IMR-90 (cell line): ENCODE measurements around the gene MAML2. TPM values are rescaled to one million over a fixed set of nuclear protein-coding genes. Genes with fewer than 3 reads are reported as not detected.

ENCODE experiments used
- ATAC-seq: fragments of 200-7000 bp; cut with Tn5 transposase; 2 replicates; pipeline ENCODE4 v1.9.1; 2020; ENCODE audit warnings: low read depth, mild to moderate bottlenecking, moderate library complexity
- BruUV-seq: library from RNA; stranded (reverse); fragments of 400-500 nt; replicated peaks from 2 replicates; lab custom pipeline; 2021; lab: Mats Ljungman, UMichigan
- CTCF ChIA-PET: fragments of 300-600 bp; formaldehyde crosslinking; extraction: SDS; loops from one replicate; lab custom pipeline; 2021; ENCODE audit warnings: antibody characterized with exemption; lab: Yijun Ruan, JAX
- POLR2A ChIA-PET: fragments of 300-600 bp; sonication (Branson Sonifier 250); formaldehyde crosslinking; loops from one replicate; lab custom pipeline; 2022; ENCODE audit warnings: antibody characterized with exemption; ENCODE audit not compliant: unreplicated experiment; lab: Charles Lee
- DNase-seq: peaks from one replicate; pipeline ENCODE4 v3.0.0; 2013
- H2AFZ ChIP-seq: replicated peaks from 2 replicates; pipeline ENCODE3; 2013; ENCODE audit warnings: low read length, mild to moderate bottlenecking; ENCODE audit not compliant: poor library complexity
- H2AK5ac ChIP-seq: 2 replicates; pipeline ENCODE4 v1.6.1; 2013; ENCODE audit warnings: low read depth, low read length, inconsistent platforms
- H2AK9ac ChIP-seq: replicated peaks from 2 replicates; pipeline ENCODE3; 2013; ENCODE audit warnings: mild to moderate bottlenecking, low read depth, low read length, moderate library complexity; ENCODE audit not compliant: poor library complexity
- H2BK120ac ChIP-seq: 2 replicates; pipeline ENCODE4 v1.6.1; 2013; ENCODE audit warnings: low read depth, low read length, inconsistent platforms
- H2BK15ac ChIP-seq: 3 replicates; pipeline ENCODE4 v1.6.1; 2013; ENCODE audit warnings: low read depth, low read length, inconsistent platforms
- H2BK20ac ChIP-seq: 2 replicates; pipeline ENCODE4 v1.6.1; 2013; ENCODE audit warnings: low read depth, mild to moderate bottlenecking, inconsistent platforms, low read length, moderate library complexity
- H2BK5ac ChIP-seq: 2 replicates; pipeline ENCODE4 v1.6.1; 2013; ENCODE audit warnings: mild to moderate bottlenecking, low read depth, low read length, inconsistent platforms; ENCODE audit not compliant: poor library complexity, severe bottlenecking
- H3K14ac ChIP-seq: replicated peaks from 2 replicates; pipeline ENCODE4 v1.6.1; 2013; ENCODE audit warnings: low read depth, low read length, inconsistent platforms
- H3K18ac ChIP-seq: 2 replicates; pipeline ENCODE4 v1.6.1; 2013; ENCODE audit warnings: low read depth, low read length, control low read depth
- H3K23ac ChIP-seq: 2 replicates; pipeline ENCODE4 v1.6.1; 2013; ENCODE audit warnings: low read depth, low read length, inconsistent platforms
- H3K27ac ChIP-seq: 2 replicates; pipeline ENCODE4 v1.5.1; 2013; ENCODE audit warnings: mild to moderate bottlenecking, control low read depth, low read length; ENCODE audit not compliant: insufficient read depth
- H3K27me3 ChIP-seq: 2 replicates; pipeline ENCODE4 v1.6.1; 2013; ENCODE audit warnings: low read length; ENCODE audit not compliant: control insufficient read depth, insufficient read depth
- H3K36me3 ChIP-seq: 2 replicates; pipeline ENCODE4 v1.6.1; 2013; ENCODE audit warnings: low read length, mixed read lengths; ENCODE audit not compliant: control insufficient read depth, insufficient read depth
- H3K4ac ChIP-seq: 2 replicates; pipeline ENCODE4 v1.6.1; 2013; ENCODE audit warnings: low read depth, low read length, inconsistent platforms
- H3K4me1 ChIP-seq: 2 replicates; pipeline ENCODE4 v1.6.1; 2013; ENCODE audit warnings: low read length, mixed read lengths; ENCODE audit not compliant: control insufficient read depth, insufficient read depth
- H3K4me2 ChIP-seq: 2 replicates; pipeline ENCODE4 v1.6.1; 2013; ENCODE audit warnings: low read depth, mild to moderate bottlenecking, control low read depth, low read length, moderate library complexity
- H3K4me3 ChIP-seq: 2 replicates; pipeline ENCODE4 v1.5.1; 2013; ENCODE audit warnings: low read depth, mild to moderate bottlenecking, control low read depth, low read length, moderate library complexity; ENCODE audit not compliant: insufficient read depth
- H3K56ac ChIP-seq: 2 replicates; pipeline ENCODE4 v1.6.1; 2013; ENCODE audit warnings: low read length, inconsistent platforms; ENCODE audit not compliant: insufficient read depth; ENCODE audit errors: extremely low read depth
- H3K79me1 ChIP-seq, 2 experiments: 2 replicates each; pipeline ENCODE4 v1.6.1; 2013; ENCODE audit warnings: low read length in 2 of 2, inconsistent platforms in 1 of 2, low read depth in 1 of 2
- H3K9ac ChIP-seq: 2 replicates; pipeline ENCODE4 v1.6.1; 2013; ENCODE audit warnings: low read depth, low read length, control low read depth
- H3K9me1 ChIP-seq: 2 replicates; pipeline ENCODE4 v1.6.1; 2013; ENCODE audit warnings: low read length, inconsistent platforms; ENCODE audit not compliant: insufficient read depth
- H3K9me3 ChIP-seq: 2 replicates; pipeline ENCODE4 v1.6.1; 2013; ENCODE audit warnings: low read length; ENCODE audit not compliant: control insufficient read depth, insufficient read depth
- H4K20me1 ChIP-seq: 2 replicates; pipeline ENCODE4 v1.6.1; 2013; ENCODE audit warnings: low read length, inconsistent platforms; ENCODE audit not compliant: insufficient read depth
- H4K5ac ChIP-seq: 2 replicates; pipeline ENCODE4 v1.6.1; 2013; ENCODE audit warnings: mild to moderate bottlenecking, low read depth, low read length, control low read depth
- H4K8ac ChIP-seq, 2 experiments: 2 replicates each; pipeline ENCODE4 v1.6.1; 2013; ENCODE audit warnings: low read depth in 2 of 2, low read length in 2 of 2, control low read depth in 1 of 2, inconsistent platforms in 1 of 2
- H4K91ac ChIP-seq: 2 replicates; pipeline ENCODE4 v1.6.1; 2013; ENCODE audit warnings: low read depth, low read length, inconsistent platforms; ENCODE audit not compliant: insufficient read depth
- CHD1 ChIP-seq: IDR thresholded peaks from 2 replicates; pipeline ENCODE4 v1.6.1; 2012; ENCODE audit warnings: low read depth, low read length, improper control_type of control experiment
- CTCF ChIP-seq: conservative IDR thresholded peaks from 2 replicates; pipeline ENCODE4 v1.5.1; 2012; ENCODE audit warnings: mild to moderate bottlenecking, low read depth, low read length, improper control_type of control experiment
- FOS ChIP-seq: fragments of 150-350 bp; IDR thresholded peaks from 2 replicates; pipeline ENCODE4 v1.6.1; 2016; ENCODE audit warnings: low read depth, low read length
- MAFK ChIP-seq: IDR thresholded peaks from 2 replicates; pipeline ENCODE4 v1.6.1; 2012; ENCODE audit warnings: low read depth, low read length, improper control_type of control experiment
- MXI1 ChIP-seq: IDR thresholded peaks from 2 replicates; pipeline ENCODE4 v1.6.1; 2012; ENCODE audit warnings: low read depth, mild to moderate bottlenecking, low read length, moderate library complexity, borderline replicate concordance
- NFE2L2 ChIP-seq: fragments of 150-350 bp; IDR thresholded peaks from 2 replicates; pipeline ENCODE4 v1.6.1; 2016; ENCODE audit warnings: low read depth, mild to moderate bottlenecking, low read length
- POLR2A ChIP-seq: IDR thresholded peaks from 2 replicates; pipeline ENCODE4 v1.6.1; 2012; ENCODE audit warnings: mild to moderate bottlenecking, low read depth, low read length
- RCOR1 ChIP-seq: IDR thresholded peaks from 2 replicates; pipeline ENCODE4 v1.6.1; 2012; ENCODE audit warnings: mild to moderate bottlenecking, low read length, improper control_type of control experiment; ENCODE audit not compliant: insufficient replicate concordance
- USF2 ChIP-seq: fragments of 150-350 bp; IDR thresholded peaks from 2 replicates; pipeline ENCODE4 v1.6.1; 2017; ENCODE audit warnings: mild to moderate bottlenecking, antibody characterized with exemption, low read length, low read depth
- WGBS, 2 experiments: methylation state at CpG; one replicate each; pipeline versions ENCODE4 v1.1.5 to v1.1.7; 2013; ENCODE audit warnings: missing lambda C conversion rate in 2 of 2; ENCODE audit not compliant: insufficient read length in 1 of 2; ENCODE audit errors: extremely low coverage in 2 of 2; 5-methylcytosine and 5-hydroxymethylcytosine counted together
- dilution Hi-C: fragments of 300-500 bp; cut with HindIII; formaldehyde crosslinking; loops from one replicate; pipeline ENCODE4 v1.14.3; 2018; ENCODE audit warnings: low sequenced_read_pairs; ENCODE audit not compliant: unreplicated experiment
- in situ Hi-C: fragments of 300-500 bp; cut with MboI; formaldehyde crosslinking; loops from 3 replicates; pipeline ENCODE4 v1.14.3; 2019; ENCODE audit warnings: low sequenced_read_pairs, inconsistent platforms, mixed read lengths
- intact Hi-C: fragments of 100-400 bp; cut with micrococcal nuclease; formaldehyde crosslinking; loops from 2 replicates; pipeline ENCODE4 v1.10.0; 2022
- polyA plus RNA-seq, 3 experiments: library from polyadenylated mRNA; depleted of rRNA; stranded (reverse); fragments of >200 nt; gene quantifications; 2 replicates each; pipeline ENCODE4 v1.2.3, GENCODE V29; 2012; ENCODE audit warnings: low replicate concordance in 1 of 3
- total RNA-seq: library from RNA; depleted of rRNA; stranded (reverse); fragments of >200 nt; gene quantifications from 2 replicates; pipeline ENCODE4 v1.2.3, GENCODE V29; 2012

MAML2 gene
- total and polyA plus RNA-seq, 2 of the 4 experiments (the other 2 are of a cell fraction), result 15.0 to 19.5 TPM

- H2BK20ac ChIP-seq, result no peak overlapping the region
- intact Hi-C loops (no loop called here), dilution Hi-C loops (no loop called here), in situ Hi-C loops (no loop called here)
- H3K27ac ChIP-seq, result no peak overlapping the region
- TF ChIP-seq USF2, result no peak
- TF ChIP-seq CTCF, result no peak
- TF ChIP-seq MXI1, result no peak
- TF ChIP-seq FOS, result no peak
- TF ChIP-seq MAFK, result no peak
- TF ChIP-seq POLR2A, result no peak
- TF ChIP-seq NFE2L2, result no peak
- TF ChIP-seq RCOR1, result no peak
- TF ChIP-seq CHD1, result no peak
- CTCF ChIA-PET, result no interaction called here
- no peaks in the 10 kb centered on the region for H3K36me3 ChIP-seq
- H2AK9ac ChIP-seq, result no peak overlapping the region
- no peak overlapping the region for H2AFZ ChIP-seq
- H3K9me1 ChIP-seq, result peaks cover 3% of the 10 kb centered on the region
- no peak overlapping the region for H2BK15ac ChIP-seq
- no peaks in the 10 kb centered on the region; the same call in 1 of the 2 replicates for H4K20me1 ChIP-seq
- WGBS, 2 experiments, result no CpG with 5 or more reads among the region's 2 CpGs
- no peak overlapping the region for H2BK120ac ChIP-seq
- H3K4me2 ChIP-seq, result no peak overlapping the region
- POLR2A ChIA-PET, result no interaction called here
- no peak overlapping the region for H3K4me3 ChIP-seq
- H2BK5ac ChIP-seq, result no peak overlapping the region
- DNase-seq (no peak), ATAC-seq (no peak)
- H3K23ac ChIP-seq, result peak overlapping the region; percentile 11; the same call in 1 of the 2 replicates
- H3K18ac ChIP-seq, result no peak overlapping the region
- H4K8ac ChIP-seq, result no peak overlapping the region
- no peaks in the 10 kb centered on the region for H3K9me3 ChIP-seq
- no peak overlapping the region for H3K9ac ChIP-seq
- H3K14ac ChIP-seq, result no peak overlapping the region
- no peak overlapping the region for H4K5ac ChIP-seq
- H3K56ac ChIP-seq, result no peak overlapping the region
- no peak overlapping the region for H2AK5ac ChIP-seq
- H3K79me1 ChIP-seq, result peaks cover 26 to 58% of the 10 kb centered on the region in 2 experiments
- H4K91ac ChIP-seq, result no peak overlapping the region
- peaks cover 5% of the 10 kb centered on the region for H3K4me1 ChIP-seq
- H3K27me3 ChIP-seq, result no peaks in the 10 kb centered on the region
- H3K4ac ChIP-seq, result no peak overlapping the region
- BruUV-seq, result no TSS peak
Measured at GRCh38 chr11:96127596-96127959, 215.4 kb downstream of the MAML2 start.
